ENCODE measurements around the gene TMEM18. TPM values are rescaled to one million over a fixed set of nuclear protein-coding genes. Genes with fewer than 3 reads are reported as not detected.

The TMEM18 gene
- total RNA-seq, 4 donors from 2014 or later = 7.3 to 23.7 (median 17.8) TPM

GRCh38 chr2:636641-637405 is 40.4 kb downstream of the TMEM18 start:
- Histone ChIP-seq H3K4me1 (peaks cover 0 to 35% (median 7%) of the 10 kb centered on the region in 3 donors), H3K36me3 (no peaks in the 10 kb centered on the region), H3K9me3 (peaks cover 0 to 8% (median 0%) of the 10 kb centered on the region in 3 donors), H3K27ac (peak overlapping the region in 2 of 4 donors; percentile 38 to 59), H3K4me3 (peak overlapping the region in 3 of 4 donors; percentile 6 to 39 (median 36)), H3K27me3 (peaks cover 0 to 11% (median 0%) of the 10 kb centered on the region in 4 donors)
- 0 to 1% methylated on average over 4 to 21 of the region's 57 CpGs for WGBS, 2 donors
- TF ChIP-seq POLR2A (IDR thresholded peaks at IDR 0.05) = no peak
- TF ChIP-seq CTCF (IDR thresholded peaks at IDR 0.05) = peak; percentile 70 to 91 (median 84)
- intact Hi-C loops (cut with DNase I) = no loop called here
- no peak for DNase-seq

GRCh38 chr2:635687-636621 is 41.3 kb downstream of the TMEM18 start:
- Histone ChIP-seq H3K9me3 (peaks cover 0 to 8% (median 0%) of the 10 kb centered on the region in 3 donors), H3K27me3 (peaks cover 0 to 11% (median 0%) of the 10 kb centered on the region in 4 donors), H3K4me1 (peaks cover 0 to 35% (median 7%) of the 10 kb centered on the region in 3 donors), H3K36me3 (no peaks in the 10 kb centered on the region), H3K4me3 (peak overlapping the region in 3 of 4 donors; percentile 6 to 39 (median 36)), H3K27ac (peak overlapping the region in 1 of 4 donors; percentile 70)
- no peak for TF ChIP-seq CTCF (IDR thresholded peaks at IDR 0.05)
- no peak for TF ChIP-seq POLR2A (IDR thresholded peaks at IDR 0.05)
- intact Hi-C loops (cut with DNase I) = no loop called here
- DNase-seq = no peak
- 75 to 86% methylated on average over 11 of the region's 57 CpGs for WGBS, 2 donors

GRCh38 chr2:634636-635388 is 42.4 kb downstream of the TMEM18 start:
- no peak for DNase-seq
- intact Hi-C loops (cut with DNase I) = no loop called here
- Histone ChIP-seq H3K27me3 (peaks cover 0 to 11% (median 0%) of the 10 kb centered on the region in 4 donors), H3K36me3 (no peaks in the 10 kb centered on the region), H3K27ac (peak overlapping the region; percentile 23 to 71 (median 62)), H3K4me1 (peaks cover 0 to 35% (median 7%) of the 10 kb centered on the region in 3 donors), H3K9me3 (peaks cover 0 to 8% (median 0%) of the 10 kb centered on the region in 3 donors), H3K4me3 (no peak overlapping the region)
- WGBS, 2 donors = 52 to 61% methylated on average over 16 of the region's 16 CpGs
- TF ChIP-seq POLR2A (IDR thresholded peaks at IDR 0.05) (no peak), CTCF (IDR thresholded peaks at IDR 0.05) (peak in 1 of 6 experiments; percentile 16)

GRCh38 chr2:634041-634440 is 43.2 kb downstream of the TMEM18 start:
- Histone ChIP-seq H3K36me3 (no peaks in the 10 kb centered on the region), H3K4me3 (no peak overlapping the region), H3K27ac (peak overlapping the region; percentile 23 to 71 (median 62)), H3K9me3 (peaks cover 0 to 8% (median 0%) of the 10 kb centered on the region in 3 donors), H3K4me1 (peaks cover 0 to 38% (median 7%) of the 10 kb centered on the region in 3 donors), H3K27me3 (peaks cover 0 to 11% (median 0%) of the 10 kb centered on the region in 4 donors)
- intact Hi-C loops (cut with DNase I) = no loop called here
- no peak for TF ChIP-seq POLR2A (IDR thresholded peaks at IDR 0.05)
- TF ChIP-seq CTCF (IDR thresholded peaks at IDR 0.05) = no peak
- no peak for DNase-seq
- 88 to 96% methylated on average over 8 to 9 of the region's 11 CpGs for WGBS, 2 donors
